Naive B cell (primary cell): ENCODE measurements around the gene TACR1. TPM values are rescaled to one million over a fixed set of nuclear protein-coding genes. Genes with fewer than 3 reads are reported as not detected.
"Not testable (repeated sequence)": the region's sequence is repeated elsewhere in the genome, so short reads cannot be mapped to it uniquely, and the experiment has no call there.

Experiments used
- ATAC-seq, 2 donors: fragments of 150-1000 bp; cut with Tn5 transposase; 2 replicates each; pipeline ENCODE4 v1.10.0; 2021; ENCODE audit warnings: low read depth in 2 of 2, mild to moderate bottlenecking in 2 of 2, moderate library complexity in 2 of 2
- DNase-seq: peaks from one replicate; pipeline ENCODE4 v3.0.0; 2022
- H3K27ac Mint-ChIP-seq, 6 donors: one replicate each; pipeline ENCODE4 v1.8.0; 2020 to 2022; ENCODE audit warnings: mild to moderate bottlenecking in 6 of 6, mixed read lengths in 6 of 6, moderate library complexity in 5 of 6, inconsistent platforms in 2 of 6
- H3K27me3 Mint-ChIP-seq, 3 donors: one replicate each; pipeline ENCODE4 v1.8.0; 2021 to 2022; ENCODE audit warnings: mixed read lengths in 3 of 3, mild to moderate bottlenecking in 1 of 3
- H3K36me3 Mint-ChIP-seq, 2 donors: one replicate each; pipeline ENCODE4 v1.8.0; 2020 to 2022; ENCODE audit warnings: mixed read lengths in 2 of 2, inconsistent platforms in 1 of 2, mild to moderate bottlenecking in 1 of 2
- H3K4me1 Mint-ChIP-seq, 3 donors: one replicate each; pipeline ENCODE4 v1.8.0; 2020 to 2022; ENCODE audit warnings: mixed read lengths in 3 of 3, inconsistent platforms in 1 of 3, mild to moderate bottlenecking in 1 of 3, moderate library complexity in 1 of 3
- H3K4me3 Mint-ChIP-seq, 8 donors: one replicate each; pipeline ENCODE4 v1.8.0; 2020 to 2022; ENCODE audit warnings: mild to moderate bottlenecking in 8 of 8, mixed read lengths in 8 of 8, moderate library complexity in 8 of 8, inconsistent platforms in 2 of 8
- H3K9me3 Mint-ChIP-seq, 7 donors: one replicate each; pipeline ENCODE4 v1.8.0; 2020 to 2022; ENCODE audit warnings: mixed read lengths in 7 of 7, mild to moderate bottlenecking in 5 of 7, inconsistent platforms in 2 of 7, moderate library complexity in 1 of 7
- polyA plus RNA-seq, 6 donors: library from polyadenylated mRNA; unstranded; fragments of 300-500 nt; fragmentation: Illumina TruSeq; gene quantifications; one replicate each; pipeline ENCODE4 v1.2.3, GENCODE V29; 2021; ENCODE audit warnings: low read depth in 6 of 6

Gene TACR1
- polyA plus RNA-seq, 6 donors from 2014 or later = 0.04 to 0.15 (median 0.14) TPM; not detected in 3

GRCh38 chr2:75063906-75064305, 135.4 kb downstream of the TACR1 start:
- peaks cover 0 to 8% (median under 1%) of the 10 kb centered on the region in 3 donors for H3K27me3 Mint-ChIP-seq
- peaks cover 0 to 4% (median 0%) of the 10 kb centered on the region in 3 donors for H3K4me1 Mint-ChIP-seq
- peaks cover under 1 to 6% of the 10 kb centered on the region in 2 donors for H3K36me3 Mint-ChIP-seq
- H3K9me3 Mint-ChIP-seq = peaks cover 0 to under 1% (median 0%) of the 10 kb centered on the region in 7 donors
- ATAC-seq (no peak), DNase-seq (no peak)
- H3K27ac Mint-ChIP-seq = peak overlapping the region in 1 of 6 donors; percentile 6
- H3K4me3 Mint-ChIP-seq = no peak overlapping the region

- peaks cover 0 to 4% (median 0%) of the 10 kb centered on the region in 3 donors for H3K4me1 Mint-ChIP-seq
- DNase-seq = no peak
- ATAC-seq = no peak
- peaks cover 4 to 6% of the 10 kb centered on the region in 2 donors for H3K36me3 Mint-ChIP-seq
- no peak overlapping the region for H3K4me3 Mint-ChIP-seq
- no peaks in the 10 kb centered on the region for H3K9me3 Mint-ChIP-seq
- peak overlapping the region in 1 of 6 donors; percentile 22 for H3K27ac Mint-ChIP-seq
- peaks cover 0 to 8% (median 4%) of the 10 kb centered on the region in 3 donors for H3K27me3 Mint-ChIP-seq
Observed at GRCh38 chr2:75058427-75058826, 140.9 kb downstream of the TACR1 start.

GRCh38 chr2:75057150-75057549, 142.2 kb downstream of the TACR1 start:
- not testable (repeated sequence) for H3K4me3 Mint-ChIP-seq

GRCh38 chr2:75055820-75056675, 143.3 kb downstream of the TACR1 start:
- peaks cover 0 to 8% (median 4%) of the 10 kb centered on the region in 3 donors for H3K27me3 Mint-ChIP-seq
- no peak overlapping the region for H3K27ac Mint-ChIP-seq
- H3K9me3 Mint-ChIP-seq = no peaks in the 10 kb centered on the region
- no peak for DNase-seq
- ATAC-seq = no peak
- no peak overlapping the region for H3K4me3 Mint-ChIP-seq
- peaks cover 0 to 4% (median 0%) of the 10 kb centered on the region in 3 donors for H3K4me1 Mint-ChIP-seq
- peaks cover 4 to 6% of the 10 kb centered on the region in 2 donors for H3K36me3 Mint-ChIP-seq

More at GRCh38 chr2:75057150-75057549, 142.2 kb downstream of the TACR1 start:
- peak overlapping the region in 1 of 6 donors; percentile 37 for H3K27ac Mint-ChIP-seq
- not testable (repeated sequence) for H3K4me1 Mint-ChIP-seq, H3K27me3 Mint-ChIP-seq, DNase-seq, ATAC-seq, H3K9me3 Mint-ChIP-seq, H3K36me3 Mint-ChIP-seq

- H3K36me3 Mint-ChIP-seq = peaks cover under 1 to 4% of the 10 kb centered on the region in 2 donors
- peaks cover 0 to 4% (median 1%) of the 10 kb centered on the region in 3 donors for H3K27me3 Mint-ChIP-seq
- DNase-seq (no peak), ATAC-seq (no peak)
- H3K27ac Mint-ChIP-seq = no peak overlapping the region
- H3K4me1 Mint-ChIP-seq = no peaks in the 10 kb centered on the region
- H3K9me3 Mint-ChIP-seq = no peaks in the 10 kb centered on the region
- H3K4me3 Mint-ChIP-seq = no peak overlapping the region
Observed at GRCh38 chr2:75055142-75055819, 144.0 kb downstream of the TACR1 start.

- no peak overlapping the region for H3K27ac Mint-ChIP-seq
- ATAC-seq (no peak), DNase-seq (no peak)
- peaks cover 0 to 4% of the 10 kb centered on the region in 2 donors for H3K36me3 Mint-ChIP-seq
- H3K4me1 Mint-ChIP-seq = no peaks in the 10 kb centered on the region
- no peak overlapping the region for H3K4me3 Mint-ChIP-seq
- H3K27me3 Mint-ChIP-seq = peaks cover 0 to 4% (median 0%) of the 10 kb centered on the region in 3 donors
- H3K9me3 Mint-ChIP-seq = no peaks in the 10 kb centered on the region
Observed at GRCh38 chr2:75054296-75054695, 145.0 kb downstream of the TACR1 start.

GRCh38 chr2:75053484-75054112, 145.7 kb downstream of the TACR1 start:
- Mint-ChIP-seq H3K9me3 (no peaks in the 10 kb centered on the region), H3K36me3 (no peaks in the 10 kb centered on the region), H3K27ac (no peak overlapping the region), H3K4me3 (no peak overlapping the region), H3K27me3 (peaks cover 0 to under 1% (median 0%) of the 10 kb centered on the region in 3 donors), H3K4me1 (no peaks in the 10 kb centered on the region)
- ATAC-seq (no peak), DNase-seq (no peak)

GRCh38 chr2:75047992-75048625, 151.2 kb downstream of the TACR1 start:
- ATAC-seq = no peak
- H3K27me3 Mint-ChIP-seq = no peaks in the 10 kb centered on the region
- H3K9me3 Mint-ChIP-seq = no peaks in the 10 kb centered on the region
- no peak for DNase-seq
- no peak overlapping the region for H3K4me3 Mint-ChIP-seq
- no peak overlapping the region for H3K27ac Mint-ChIP-seq
- H3K4me1 Mint-ChIP-seq = no peaks in the 10 kb centered on the region
- peaks cover 0 to 9% of the 10 kb centered on the region in 2 donors for H3K36me3 Mint-ChIP-seq

- no peaks in the 10 kb centered on the region for H3K9me3 Mint-ChIP-seq
- DNase-seq = no peak
- H3K36me3 Mint-ChIP-seq = peaks cover 0 to 9% of the 10 kb centered on the region in 2 donors
- no peak overlapping the region for H3K27ac Mint-ChIP-seq
- no peak overlapping the region for H3K4me3 Mint-ChIP-seq
- no peak for ATAC-seq
- H3K4me1 Mint-ChIP-seq = no peaks in the 10 kb centered on the region
- H3K27me3 Mint-ChIP-seq = no peaks in the 10 kb centered on the region
Observed at GRCh38 chr2:75047189-75047991, 151.9 kb downstream of the TACR1 start.

- no peak for DNase-seq
- Mint-ChIP-seq H3K27ac (peak overlapping the region in 1 of 6 donors; percentile 12), H3K36me3 (peaks cover 0 to 9% of the 10 kb centered on the region in 2 donors), H3K27me3 (no peaks in the 10 kb centered on the region), H3K4me1 (peaks cover 0 to 4% (median 0%) of the 10 kb centered on the region in 3 donors), H3K4me3 (no peak overlapping the region), H3K9me3 (no peaks in the 10 kb centered on the region)
- no peak for ATAC-seq
Observed at GRCh38 chr2:75045526-75046050, 153.7 kb downstream of the TACR1 start.

- Mint-ChIP-seq H3K4me1 (peaks cover 0 to 4% (median 0%) of the 10 kb centered on the region in 3 donors), H3K4me3 (no peak overlapping the region), H3K27me3 (no peaks in the 10 kb centered on the region), H3K36me3 (peaks cover 0 to 9% of the 10 kb centered on the region in 2 donors), H3K27ac (peak overlapping the region in 1 of 6 donors; percentile 33), H3K9me3 (no peaks in the 10 kb centered on the region)
- DNase-seq (no peak), ATAC-seq (no peak)
Observed at GRCh38 chr2:75044291-75044690, 155.0 kb downstream of the TACR1 start.

- peaks cover 0 to 9% of the 10 kb centered on the region in 2 donors for H3K36me3 Mint-ChIP-seq
- H3K4me3 Mint-ChIP-seq = no peak overlapping the region
- DNase-seq (no peak), ATAC-seq (no peak)
- H3K27me3 Mint-ChIP-seq = no peaks in the 10 kb centered on the region
- H3K27ac Mint-ChIP-seq = no peak overlapping the region
- peaks cover 0 to 4% (median 0%) of the 10 kb centered on the region in 3 donors for H3K4me1 Mint-ChIP-seq
- no peaks in the 10 kb centered on the region for H3K9me3 Mint-ChIP-seq
Observed at GRCh38 chr2:75042823-75043222, 156.5 kb downstream of the TACR1 start.
